SIG-M5 treated with dmso at 0.1 percent for 504 hours (cell line): ENCODE data around the gene PRKAR1A.

ENCODE experiments used
- DNase-seq: peaks from one replicate; lab custom pipeline; 2025; ENCODE audit not compliant: unreplicated experiment; lab: John Stamatoyannopoulos, UW

PRKAR1A gene

DNA sequence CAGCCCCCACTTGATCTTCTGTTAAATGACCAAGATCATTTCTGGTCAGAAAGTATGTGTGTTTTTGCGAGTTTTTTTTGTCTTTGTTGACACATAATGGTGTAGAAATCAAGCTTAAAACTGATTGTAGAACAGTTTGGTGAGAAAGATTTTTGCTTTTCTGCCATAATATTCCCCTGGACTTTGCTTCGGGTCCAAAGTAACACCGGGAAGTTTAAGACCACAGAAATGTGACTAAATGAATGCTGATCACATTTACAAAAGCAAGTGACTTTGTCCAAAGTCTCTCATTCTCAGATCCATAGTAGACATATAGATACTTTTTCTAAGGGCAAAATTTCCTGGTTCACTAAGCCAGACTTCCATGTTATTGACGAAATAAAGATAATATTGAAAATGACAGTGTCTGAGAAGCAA lies 86.3 kb downstream of the PRKAR1A start:
- DNase-seq, result no peak

DNA sequence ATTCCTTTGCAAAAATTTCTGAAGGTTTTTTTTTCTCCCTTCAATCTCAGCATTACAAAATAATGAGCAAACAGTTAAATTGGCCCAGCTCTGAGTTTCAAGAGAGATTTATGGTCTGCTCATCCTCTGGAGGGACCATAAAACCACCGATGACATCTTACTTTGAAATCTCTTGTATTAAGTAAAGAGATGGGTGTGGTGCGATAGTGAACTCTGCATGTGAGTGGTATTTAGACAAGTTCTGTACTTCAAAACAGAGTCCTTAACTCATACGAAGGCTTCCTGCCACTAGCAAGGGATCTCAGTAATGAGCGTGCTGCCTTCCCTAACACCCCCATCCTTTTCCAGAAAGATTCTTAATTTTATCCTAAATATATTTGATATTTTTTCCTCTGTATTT lies 86.9 kb downstream of the PRKAR1A start:
- no peak for DNase-seq

DNA sequence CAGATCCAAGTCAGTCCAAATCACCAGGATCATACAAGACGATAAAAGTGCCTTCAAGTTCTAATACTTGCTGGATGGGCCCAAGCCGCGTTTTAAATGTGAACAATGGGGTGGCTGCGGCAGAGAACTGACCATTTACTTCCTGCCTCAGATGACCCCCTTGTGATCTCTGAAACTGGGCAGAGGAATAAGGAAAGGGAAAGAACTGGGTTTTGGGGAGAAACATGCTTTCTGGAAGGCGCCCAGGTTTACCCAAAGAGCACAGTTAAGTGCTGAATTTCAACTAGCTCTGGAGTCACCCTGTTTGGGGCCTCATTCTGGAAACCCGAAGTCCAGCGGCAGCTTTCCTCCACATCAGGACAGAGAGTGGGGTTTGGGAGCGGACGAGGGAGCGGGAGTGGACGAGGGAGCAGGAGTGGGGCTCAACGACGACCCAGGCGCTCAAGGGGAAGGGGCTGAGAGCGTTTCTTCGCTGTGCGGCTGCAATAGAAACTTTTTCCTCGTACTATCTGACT lies 87.4 kb downstream of the PRKAR1A start:
- no peak for DNase-seq

DNA sequence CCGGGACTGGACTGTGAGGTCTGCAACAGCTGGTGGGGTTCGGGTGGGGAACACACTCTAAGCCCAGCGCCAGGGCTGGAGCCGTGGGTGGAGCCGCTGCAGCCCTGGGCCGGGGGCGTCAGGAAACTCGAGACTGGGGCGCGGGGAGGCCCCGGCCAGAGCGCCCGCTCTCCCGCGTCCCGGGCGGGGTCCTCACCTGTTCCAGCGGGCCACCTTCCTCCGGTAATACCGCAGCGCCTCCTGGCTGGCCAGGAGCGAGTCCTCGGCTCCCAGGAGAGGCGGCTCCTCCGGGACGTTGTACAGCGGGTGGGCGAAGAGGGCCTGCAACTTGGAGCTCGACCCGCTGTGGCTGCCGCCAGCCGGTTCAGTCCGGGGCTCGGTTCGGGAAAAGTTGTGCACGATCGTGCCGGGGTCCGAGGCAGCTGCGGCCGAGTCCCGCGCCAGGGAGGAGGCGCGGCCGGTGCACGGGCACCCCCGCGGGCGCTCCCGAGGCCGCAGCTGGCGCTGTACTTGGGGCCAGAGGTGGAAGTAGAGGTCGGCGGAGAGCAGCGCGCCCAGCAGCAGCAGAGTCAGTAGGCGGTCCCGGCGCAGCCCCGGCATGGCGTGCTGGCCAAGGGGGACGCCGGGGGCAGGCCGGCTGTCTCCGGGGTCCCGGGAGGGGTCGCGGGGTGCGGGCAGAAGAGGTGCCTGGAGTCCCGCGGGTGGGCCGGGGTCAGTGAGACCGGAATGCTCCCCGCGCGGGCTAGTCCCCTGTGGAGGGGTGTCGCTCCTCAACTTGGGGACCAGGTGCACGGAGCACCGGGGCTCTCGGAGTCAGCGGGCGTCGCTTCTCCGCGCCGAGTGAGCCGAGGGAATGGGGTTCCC lies 88.1 kb downstream of the PRKAR1A start:
- DNase-seq, result no peak
